Left lung (tissue), 10 donors: ENCODE results near the gene FLYWCH1. TPM values are rescaled to one million over a fixed set of nuclear protein-coding genes. Genes with fewer than 3 reads are reported as not detected.

ENCODE experiments used
- ATAC-seq: fragments of 200-7000 bp; cut with Tn5 transposase; one replicate; pipeline ENCODE4 v1.9.1; 2020; ENCODE audit warnings: moderate library complexity
- DNase-seq, 4 donors: peaks; one replicate each; pipeline ENCODE4 v3.0.0-alpha.2; 2013 to 2020
- H3K27ac ChIP-seq, 2 donors: fragments of 200-600 bp; sonication (generic) in 1 of 2; one replicate each; pipeline versions ENCODE4 v1.5.0 to v1.8.0; 2020 to 2021
- H3K27me3 ChIP-seq, 2 donors: fragments of 200-600 bp; sonication (generic) in 1 of 2; one replicate each; pipeline versions ENCODE4 v1.5.0 to v1.8.0; 2020 to 2021
- H3K36me3 ChIP-seq, 2 donors: fragments of 200-600 bp; sonication (generic) in 1 of 2; one replicate each; pipeline versions ENCODE4 v1.5.0 to v1.8.0; 2020 to 2021
- H3K4me1 ChIP-seq, 2 donors: fragments of 200-600 bp; one replicate each; pipeline ENCODE4 v1.8.0; 2021
- H3K4me3 ChIP-seq, 2 donors: fragments of 200-600 bp; sonication (generic) in 1 of 2; one replicate each; pipeline versions ENCODE4 v1.5.0 to v1.8.0; 2020 to 2021; ENCODE audit warnings: mild to moderate bottlenecking in 1 of 2
- H3K9me3 ChIP-seq, 2 donors: fragments of 200-600 bp; sonication (generic) in 1 of 2; one replicate each; pipeline versions ENCODE4 v1.5.0 to v1.8.0; 2020 to 2021
- intact Hi-C, 2 donors: fragments of 100-400 bp; cut with DNase I; formaldehyde crosslinking; loops; one replicate each; pipeline versions ENCODE4 v1.11.2 to v1.14.2; 2022
- polyA plus RNA-seq, 6 donors: library from polyadenylated mRNA; unstranded; fragments of 120-200 nt; gene quantifications; one replicate each; pipeline ENCODE4 v1.2.1, GENCODE V29; 2013; ENCODE audit not compliant: insufficient read length in 6 of 6
- total RNA-seq, 2 donors: library from RNA; stranded (reverse); fragmentation: NEBNext Ultra II Directional; extraction: Animal tissue kit (Norgen Biotek cat#: 25700); gene quantifications; one replicate each; pipeline ENCODE4 v1.2.1, GENCODE V29; 2021
- TF ChIP-seq, protein P1 (sequence below), 2 donors: fragments of 200-600 bp; sonication (generic) in 1 of 2; IDR thresholded peaks; one replicate each; pipeline versions ENCODE4 v1.5.0 to v1.8.0; 2021; ENCODE audit warnings: antibody characterized with exemption in 2 of 2
- donor health status: DM: no; HTN: yes; CAD: no.
- donor health status: DM: no; HTN: no; CAD: no.

FLYWCH1 gene
- total and polyA plus RNA-seq, 8 donors = 17.2 to 42.9 (median 26.4) TPM

DNA sequence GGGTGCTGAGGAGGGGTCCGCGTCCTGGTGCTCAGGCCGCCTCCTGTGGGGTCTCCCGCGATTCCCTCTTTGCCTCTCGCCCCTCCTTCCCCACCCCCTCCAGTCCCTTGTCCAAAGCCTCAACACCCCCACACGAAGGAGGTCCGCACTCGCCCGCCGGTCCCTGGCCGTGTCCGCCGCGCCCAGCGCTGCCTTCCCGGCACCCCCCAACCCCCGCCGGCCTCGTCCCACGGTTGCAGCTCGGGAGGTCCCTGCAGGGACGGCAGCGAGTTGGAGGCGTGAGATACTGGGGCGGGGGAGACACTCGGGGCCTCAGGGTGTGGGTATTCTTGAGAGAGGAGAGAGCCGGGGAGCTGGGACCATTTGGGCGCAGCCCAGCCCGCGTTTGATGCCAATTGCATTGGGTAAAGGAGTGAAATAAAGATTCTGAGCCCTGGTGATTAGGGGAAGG lies 28.2 kb upstream of the FLYWCH1 start:
- Histone ChIP-seq H3K9me3 (no peaks in the 10 kb centered on the region), H3K4me3 (peak overlapping the region; percentile 72 to 88), H3K27ac (peak overlapping the region; percentile 87 to 92), H3K36me3 (no peaks in the 10 kb centered on the region), H3K27me3 (no peaks in the 10 kb centered on the region), H3K4me1 (peaks cover 7 to 16% of the 10 kb centered on the region in 2 donors)
- peak in 1 of 4 donors; percentile 87 for DNase-seq
- intact Hi-C loops = no loop called here
- peak; percentile 8 for ATAC-seq
- TF ChIP-seq, protein P1, sequence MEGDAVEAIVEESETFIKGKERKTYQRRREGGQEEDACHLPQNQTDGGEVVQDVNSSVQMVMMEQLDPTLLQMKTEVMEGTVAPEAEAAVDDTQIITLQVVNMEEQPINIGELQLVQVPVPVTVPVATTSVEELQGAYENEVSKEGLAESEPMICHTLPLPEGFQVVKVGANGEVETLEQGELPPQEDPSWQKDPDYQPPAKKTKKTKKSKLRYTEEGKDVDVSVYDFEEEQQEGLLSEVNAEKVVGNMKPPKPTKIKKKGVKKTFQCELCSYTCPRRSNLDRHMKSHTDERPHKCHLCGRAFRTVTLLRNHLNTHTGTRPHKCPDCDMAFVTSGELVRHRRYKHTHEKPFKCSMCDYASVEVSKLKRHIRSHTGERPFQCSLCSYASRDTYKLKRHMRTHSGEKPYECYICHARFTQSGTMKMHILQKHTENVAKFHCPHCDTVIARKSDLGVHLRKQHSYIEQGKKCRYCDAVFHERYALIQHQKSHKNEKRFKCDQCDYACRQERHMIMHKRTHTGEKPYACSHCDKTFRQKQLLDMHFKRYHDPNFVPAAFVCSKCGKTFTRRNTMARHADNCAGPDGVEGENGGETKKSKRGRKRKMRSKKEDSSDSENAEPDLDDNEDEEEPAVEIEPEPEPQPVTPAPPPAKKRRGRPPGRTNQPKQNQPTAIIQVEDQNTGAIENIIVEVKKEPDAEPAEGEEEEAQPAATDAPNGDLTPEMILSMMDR (IDR thresholded peaks at IDR 0.05) = no peak

- DNase-seq (no peak), ATAC-seq (no peak)
- no peaks in the 10 kb centered on the region for H3K36me3 ChIP-seq
- H3K9me3 ChIP-seq = no peaks in the 10 kb centered on the region
- peaks cover 7 to 16% of the 10 kb centered on the region in 2 donors for H3K4me1 ChIP-seq
- TF ChIP-seq, protein P1 (IDR thresholded peaks at IDR 0.05) = no peak
- peak overlapping the region; percentile 72 to 88 for H3K4me3 ChIP-seq
- H3K27ac ChIP-seq = peak overlapping the region in 1 of 2 donors; percentile 92
- intact Hi-C loops = no loop called here
- no peaks in the 10 kb centered on the region for H3K27me3 ChIP-seq
These were observed 27.7 kb upstream of the FLYWCH1 start for GRCh38 chr16:2884041-2884451.

- peak in 1 of 4 donors; percentile 75 for DNase-seq
- intact Hi-C loops = no loop called here
- H3K4me3 ChIP-seq = no peak overlapping the region
- H3K4me1 ChIP-seq = no peaks in the 10 kb centered on the region
- TF ChIP-seq, protein P1 (IDR thresholded peaks at IDR 0.05) = no peak
- H3K27ac ChIP-seq = no peak overlapping the region
- ATAC-seq = no peak
- no peaks in the 10 kb centered on the region for H3K27me3 ChIP-seq
- peaks cover 0 to 30% of the 10 kb centered on the region in 2 donors for H3K36me3 ChIP-seq
- H3K9me3 ChIP-seq = no peaks in the 10 kb centered on the region
These were observed 17.5 kb upstream of the FLYWCH1 start for GRCh38 chr16:2894231-2894630.

GRCh38 chr16:2895813-2896212 lies 15.9 kb upstream of the FLYWCH1 start:
- DNase-seq = no peak
- Histone ChIP-seq H3K27me3 (no peaks in the 10 kb centered on the region), H3K9me3 (no peaks in the 10 kb centered on the region), H3K27ac (no peak overlapping the region), H3K36me3 (peaks cover 0 to 40% of the 10 kb centered on the region in 2 donors), H3K4me1 (no peaks in the 10 kb centered on the region), H3K4me3 (no peak overlapping the region)
- intact Hi-C loops = no loop called here
- TF ChIP-seq, protein P1 (IDR thresholded peaks at IDR 0.05) = no peak
- no peak for ATAC-seq

DNA sequence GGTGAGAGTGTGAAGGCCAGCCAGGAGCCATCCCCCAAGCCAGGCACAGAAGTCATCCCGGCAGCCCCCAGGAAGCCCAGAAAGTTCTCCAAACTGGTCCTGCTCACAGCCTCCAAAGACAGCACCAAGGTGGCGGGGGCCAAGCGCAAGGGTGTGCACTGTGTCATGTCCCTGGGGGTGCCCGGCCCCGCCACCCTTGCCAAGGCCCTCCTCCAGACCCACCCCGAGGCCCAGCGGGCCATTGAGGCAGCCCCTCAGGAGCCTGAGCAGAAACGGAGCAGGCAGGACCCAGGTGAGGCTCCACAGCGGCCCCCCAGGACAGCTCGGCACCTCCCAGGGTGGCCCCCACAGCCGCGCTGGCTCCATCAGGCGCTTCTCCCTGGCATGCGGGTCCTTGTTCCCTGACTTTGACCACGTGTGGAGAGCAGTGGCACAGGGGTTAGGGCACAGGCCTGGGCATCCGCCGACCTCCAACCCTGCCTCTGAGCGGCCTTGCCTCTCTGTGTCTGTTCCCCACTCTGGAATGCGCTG lies 15.2 kb upstream of the FLYWCH1 start:
- H3K9me3 ChIP-seq = no peaks in the 10 kb centered on the region
- no peak overlapping the region for H3K4me3 ChIP-seq
- H3K4me1 ChIP-seq = no peaks in the 10 kb centered on the region
- TF ChIP-seq, protein P1 (IDR thresholded peaks at IDR 0.05) = no peak
- intact Hi-C loops = no loop called here
- H3K36me3 ChIP-seq = peaks cover 0 to 40% of the 10 kb centered on the region in 2 donors
- DNase-seq (no peak), ATAC-seq (no peak)
- no peak overlapping the region for H3K27ac ChIP-seq
- H3K27me3 ChIP-seq = no peaks in the 10 kb centered on the region
